HG02852 (cell line): ENCODE measurements around the gene MMP14.
"Not testable (repeated sequence)": the region's sequence is repeated elsewhere in the genome, so short reads cannot be mapped to it uniquely, and the experiment has no call there.

Experiments used
- ATAC-seq: cut with Tn5 transposase; IDR thresholded peaks from one replicate; pipeline ENCODE4 v1.9.1; 2021; ENCODE audit warnings: mild to moderate bottlenecking, moderate library complexity; ENCODE audit not compliant: unreplicated experiment

Gene MMP14

DNA sequence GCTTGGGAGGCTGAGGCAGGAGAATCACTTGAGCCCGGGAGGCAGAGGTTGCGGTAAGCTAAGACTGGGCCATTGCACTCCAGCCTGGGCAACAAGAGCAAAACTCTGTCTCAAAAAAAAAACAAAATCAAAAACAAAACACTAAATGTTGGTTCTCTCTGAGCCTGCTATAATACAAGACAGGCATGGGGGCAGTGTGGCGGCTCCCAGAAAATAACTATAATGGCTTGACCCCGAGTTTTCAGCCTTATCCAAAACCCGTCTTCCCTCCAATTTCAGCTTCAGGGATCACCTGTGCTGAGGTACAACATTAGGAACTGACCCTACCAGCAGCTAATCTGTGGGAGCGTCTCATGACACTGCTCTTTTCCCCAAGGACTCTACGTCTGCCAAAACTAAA lies 22.0 kb upstream of the MMP14 start:
- no peak for ATAC-seq

GRCh38 chr14:22814941-22815713 lies 21.3 kb upstream of the MMP14 start, which contains the start of gene SLC7A7:
Gene SLC7A7, minus strand, starts transcription at chr14:22815435. Its CDS starts 2,037 bp downstream, at chr14:22813398.
- peak; percentile 18 for ATAC-seq

- peak; percentile 43 for ATAC-seq
Observed at GRCh38 chr14:22819151-22819988, 17.0 kb upstream of the MMP14 start.

- no peak for ATAC-seq
Observed at GRCh38 chr14:22820731-22821130, 15.7 kb upstream of the MMP14 start.

- ATAC-seq = no peak
Observed at GRCh38 chr14:22821193-22822015, 15.0 kb upstream of the MMP14 start.

DNA sequence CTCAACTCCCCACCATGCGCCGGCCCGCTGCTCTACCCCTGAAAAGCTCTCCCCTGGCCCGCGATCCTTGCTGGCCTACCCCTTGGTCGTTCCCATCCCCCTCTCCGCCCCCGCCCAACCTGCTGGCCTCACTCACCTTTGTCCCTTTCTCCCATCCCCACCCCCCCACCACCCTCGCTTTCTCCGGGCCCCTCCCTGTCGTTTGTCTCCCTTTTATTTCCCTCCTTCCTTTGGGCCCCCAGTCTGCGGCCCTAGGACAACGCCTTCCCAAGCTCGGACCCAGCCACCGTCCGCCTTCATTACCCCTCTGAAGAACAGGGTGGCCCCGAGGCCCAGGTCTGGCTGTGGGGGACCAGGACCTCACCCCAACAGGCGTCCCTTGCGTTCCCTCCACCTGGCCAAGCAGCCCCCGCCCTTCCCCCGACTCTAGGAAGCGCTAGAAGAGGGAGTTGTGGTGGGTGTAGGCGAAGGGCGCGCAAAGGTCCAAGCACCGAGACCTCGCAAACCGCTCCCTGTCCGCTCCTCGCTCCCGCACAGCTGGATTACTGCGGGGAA lies 14.3 kb upstream of the MMP14 start:
- no peak for ATAC-seq

GRCh38 chr14:22822571-22823098 lies 13.8 kb upstream of the MMP14 start:
- ATAC-seq = peak; percentile 48

GRCh38 chr14:22824711-22825359 lies 11.6 kb upstream of the MMP14 start:
- no peak for ATAC-seq

DNA sequence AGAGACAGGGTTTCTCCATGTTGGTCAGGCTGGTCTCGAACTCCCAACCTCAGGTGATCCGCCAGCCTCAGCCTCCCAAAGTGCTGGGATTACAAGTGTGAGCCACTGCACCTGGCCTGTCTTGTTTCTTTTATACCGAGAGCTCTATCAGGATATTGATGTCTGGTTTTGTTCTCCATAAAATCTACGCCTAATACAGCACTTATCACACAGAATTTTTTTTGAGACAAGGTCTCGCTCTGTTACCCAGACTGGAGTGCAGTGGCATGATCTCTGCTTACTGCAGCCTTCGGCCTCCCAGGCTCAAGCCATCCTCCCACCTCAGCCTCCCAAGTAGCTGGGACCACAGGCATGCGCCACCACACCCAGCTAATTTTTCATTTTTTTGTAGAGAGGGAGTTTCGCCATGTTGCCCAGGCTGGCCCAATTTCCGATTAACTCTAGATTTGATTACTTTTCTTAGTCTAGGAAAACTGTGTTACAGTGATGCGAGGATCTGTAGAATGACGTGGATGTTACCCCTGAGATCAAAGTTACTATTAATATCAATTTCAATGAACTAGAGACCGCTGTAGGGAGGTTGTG lies 7.2 kb upstream of the MMP14 start:
- not testable (repeated sequence) for ATAC-seq

GRCh38 chr14:22829661-22830442 lies 6.5 kb upstream of the MMP14 start, which contains the start of gene MRPL52:
Gene MRPL52, plus strand, starts transcription at chr14:22829887. Its CDS starts 26 bp downstream, at chr14:22829913.
- peak; percentile 84 for ATAC-seq

GRCh38 chr14:22830443-22831010 lies 5.9 kb upstream of the MMP14 start:
- ATAC-seq = no peak

- no peak for ATAC-seq
Observed at GRCh38 chr14:22835505-22835904, 880 bp upstream of the MMP14 start.

GRCh38 chr14:22837114-22837749 lies 847 bp downstream of the MMP14 start:
- ATAC-seq = no peak

DNA sequence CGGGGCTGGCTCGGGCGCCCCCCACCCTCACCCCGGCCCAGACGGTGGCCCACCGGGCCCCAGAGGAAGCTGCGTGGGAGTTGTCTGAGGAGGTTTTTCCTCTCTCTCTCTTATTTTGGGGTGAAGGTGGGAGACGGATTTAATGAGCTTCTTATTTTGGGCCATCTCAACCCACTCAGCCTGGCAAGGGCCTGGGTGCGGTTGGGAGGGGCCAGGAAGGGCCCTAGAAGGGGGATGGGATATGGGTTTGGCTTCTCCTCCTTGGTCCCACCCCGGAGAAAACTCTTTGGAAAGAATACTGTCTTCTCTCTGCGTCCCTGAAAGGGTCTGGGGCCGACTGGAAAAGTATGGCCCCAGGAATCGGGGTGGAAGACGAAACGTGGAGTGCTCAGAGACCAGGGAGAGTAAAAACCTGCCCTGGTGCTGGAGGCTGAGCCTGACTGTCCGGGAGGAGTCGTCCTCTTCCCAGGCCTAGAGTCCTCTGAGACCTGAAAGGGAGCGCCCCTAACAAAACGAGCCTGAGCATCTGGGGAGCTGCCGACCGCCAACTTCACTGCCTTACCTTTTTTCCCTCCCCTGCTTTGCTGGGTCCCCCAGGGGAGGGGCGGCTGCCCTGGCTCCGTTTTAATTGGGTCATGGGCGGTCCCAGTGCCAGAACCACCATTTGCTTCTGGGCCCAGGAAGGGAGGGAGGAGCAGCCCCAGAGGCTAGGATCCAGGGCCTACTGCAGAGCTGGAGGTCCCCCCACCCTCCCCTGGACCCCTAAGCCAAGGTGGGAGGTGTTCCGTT lies 1.6 kb downstream of the MMP14 start:
- ATAC-seq = no peak

- no peak for ATAC-seq
Observed at GRCh38 chr14:22838631-22839041, 2.3 kb downstream of the MMP14 start.

DNA sequence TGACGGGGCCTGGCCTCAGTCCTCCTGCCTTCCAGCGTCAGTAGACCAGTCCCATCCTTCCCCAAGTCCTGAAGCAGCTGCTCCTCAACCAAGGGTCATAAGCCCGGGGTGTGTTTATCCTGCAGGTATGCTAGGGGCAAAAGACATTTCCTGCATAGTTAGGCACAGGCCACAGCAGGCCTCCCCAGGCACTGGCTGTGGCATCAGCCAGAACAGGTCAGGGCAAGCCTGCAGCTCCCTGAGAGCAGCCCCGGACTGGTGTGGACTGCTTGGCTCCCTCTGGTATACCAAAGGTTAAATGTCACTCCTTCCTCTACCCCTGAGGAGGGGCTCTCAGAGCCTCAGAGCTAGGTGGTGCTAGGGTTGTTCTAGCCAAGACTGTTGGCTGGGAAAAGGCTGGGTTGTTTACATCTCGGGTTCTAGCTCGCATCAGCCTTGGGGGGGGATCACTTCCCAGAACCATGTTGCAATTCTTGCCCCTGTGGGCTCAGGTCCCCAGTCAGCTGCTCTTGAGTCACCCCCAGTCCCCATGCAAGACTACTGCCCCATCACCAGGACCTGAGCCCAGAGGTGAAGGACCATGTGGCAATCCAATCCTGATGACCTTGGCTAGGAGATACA lies 2.9 kb downstream of the MMP14 start:
- no peak for ATAC-seq

GRCh38 chr14:22841311-22841710 lies 4.9 kb downstream of the MMP14 start:
- no peak for ATAC-seq
